ENCODE measurements around the gene RAMP3. TPM values are rescaled to one million over a fixed set of nuclear protein-coding genes. Genes with fewer than 3 reads are reported as not detected.

RAMP3 gene
- total and polyA plus RNA-seq, 7 donors: 2.5 to 57.8 (median 26.0) TPM

DNA sequence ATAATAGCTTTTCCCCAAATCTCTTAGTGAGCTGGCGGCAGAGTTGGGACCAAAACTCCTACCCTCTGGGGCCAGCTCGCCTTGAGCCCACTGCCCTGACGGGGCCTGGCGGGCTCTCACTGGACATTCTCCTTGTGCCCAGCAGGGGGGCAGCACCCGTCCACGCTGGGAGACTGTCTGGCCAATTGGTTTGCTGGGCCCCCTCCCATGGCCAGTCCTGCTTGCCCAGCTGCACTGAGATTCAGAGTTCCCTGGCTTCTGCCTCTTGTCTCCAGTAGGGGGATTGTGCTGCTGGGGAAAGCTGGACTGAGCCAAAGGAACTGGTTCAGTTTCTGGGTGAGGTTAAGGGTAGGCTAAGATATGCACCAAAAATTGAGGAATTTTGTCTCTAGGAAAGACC, 59.8 kb downstream of the RAMP3 start:
- Histone ChIP-seq H3K9me3 (no peaks in the 10 kb centered on the region), H3K4me3 (no peak overlapping the region), H3K27ac (no peak overlapping the region), H3K4me1 (no peaks in the 10 kb centered on the region), H3K27me3 (peaks cover 0 to 37% (median 0%) of the 10 kb centered on the region in 3 donors), H3K36me3 (no peaks in the 10 kb centered on the region)
- DNase-seq: no peak
- TF ChIP-seq POLR2A (IDR thresholded peaks at IDR 0.05): no peak
- TF ChIP-seq, protein P1, sequence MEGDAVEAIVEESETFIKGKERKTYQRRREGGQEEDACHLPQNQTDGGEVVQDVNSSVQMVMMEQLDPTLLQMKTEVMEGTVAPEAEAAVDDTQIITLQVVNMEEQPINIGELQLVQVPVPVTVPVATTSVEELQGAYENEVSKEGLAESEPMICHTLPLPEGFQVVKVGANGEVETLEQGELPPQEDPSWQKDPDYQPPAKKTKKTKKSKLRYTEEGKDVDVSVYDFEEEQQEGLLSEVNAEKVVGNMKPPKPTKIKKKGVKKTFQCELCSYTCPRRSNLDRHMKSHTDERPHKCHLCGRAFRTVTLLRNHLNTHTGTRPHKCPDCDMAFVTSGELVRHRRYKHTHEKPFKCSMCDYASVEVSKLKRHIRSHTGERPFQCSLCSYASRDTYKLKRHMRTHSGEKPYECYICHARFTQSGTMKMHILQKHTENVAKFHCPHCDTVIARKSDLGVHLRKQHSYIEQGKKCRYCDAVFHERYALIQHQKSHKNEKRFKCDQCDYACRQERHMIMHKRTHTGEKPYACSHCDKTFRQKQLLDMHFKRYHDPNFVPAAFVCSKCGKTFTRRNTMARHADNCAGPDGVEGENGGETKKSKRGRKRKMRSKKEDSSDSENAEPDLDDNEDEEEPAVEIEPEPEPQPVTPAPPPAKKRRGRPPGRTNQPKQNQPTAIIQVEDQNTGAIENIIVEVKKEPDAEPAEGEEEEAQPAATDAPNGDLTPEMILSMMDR (IDR thresholded peaks at IDR 0.05): no peak
- intact Hi-C loops (cut with DNase I): no loop called here
- 40 to 46% methylated on average over 6 of the region's 6 CpGs for WGBS, 2 donors

DNA sequence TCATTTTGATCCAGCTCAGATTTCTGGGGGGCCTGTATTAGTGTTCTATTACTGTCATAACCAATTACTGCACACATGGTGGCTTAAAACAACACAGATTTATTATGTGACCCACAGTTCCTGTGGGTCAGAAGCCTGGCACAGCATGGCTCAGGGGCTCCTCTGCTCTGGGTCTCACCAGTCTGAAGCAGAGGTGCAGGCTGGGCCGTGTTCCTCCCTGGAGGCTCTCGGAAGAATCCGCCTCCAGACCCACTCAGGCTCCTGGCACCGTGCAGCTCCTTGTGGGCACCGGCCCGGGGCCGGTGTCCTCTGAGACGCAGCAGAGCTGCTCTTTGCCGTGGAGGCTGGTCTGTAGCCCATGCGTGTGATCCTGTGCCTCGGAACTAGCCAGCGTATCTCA, 61.5 kb downstream of the RAMP3 start:
- Histone ChIP-seq H3K27me3 (peaks cover 0 to 37% (median 0%) of the 10 kb centered on the region in 3 donors), H3K27ac (no peak overlapping the region), H3K9me3 (no peaks in the 10 kb centered on the region), H3K4me1 (no peaks in the 10 kb centered on the region), H3K36me3 (no peaks in the 10 kb centered on the region), H3K4me3 (no peak overlapping the region)
- no peak for TF ChIP-seq POLR2AphosphoS5 (IDR thresholded peaks at IDR 0.05)
- no peak for TF ChIP-seq EP300 (IDR thresholded peaks at IDR 0.05)
- TF ChIP-seq POLR2A (IDR thresholded peaks at IDR 0.05): no peak
- TF ChIP-seq, protein P1 (IDR thresholded peaks at IDR 0.05): no peak
- WGBS, 2 donors: 91 to 92% methylated on average over 12 of the region's 12 CpGs
- no peak for DNase-seq
- intact Hi-C loops (cut with DNase I): no loop called here

DNA sequence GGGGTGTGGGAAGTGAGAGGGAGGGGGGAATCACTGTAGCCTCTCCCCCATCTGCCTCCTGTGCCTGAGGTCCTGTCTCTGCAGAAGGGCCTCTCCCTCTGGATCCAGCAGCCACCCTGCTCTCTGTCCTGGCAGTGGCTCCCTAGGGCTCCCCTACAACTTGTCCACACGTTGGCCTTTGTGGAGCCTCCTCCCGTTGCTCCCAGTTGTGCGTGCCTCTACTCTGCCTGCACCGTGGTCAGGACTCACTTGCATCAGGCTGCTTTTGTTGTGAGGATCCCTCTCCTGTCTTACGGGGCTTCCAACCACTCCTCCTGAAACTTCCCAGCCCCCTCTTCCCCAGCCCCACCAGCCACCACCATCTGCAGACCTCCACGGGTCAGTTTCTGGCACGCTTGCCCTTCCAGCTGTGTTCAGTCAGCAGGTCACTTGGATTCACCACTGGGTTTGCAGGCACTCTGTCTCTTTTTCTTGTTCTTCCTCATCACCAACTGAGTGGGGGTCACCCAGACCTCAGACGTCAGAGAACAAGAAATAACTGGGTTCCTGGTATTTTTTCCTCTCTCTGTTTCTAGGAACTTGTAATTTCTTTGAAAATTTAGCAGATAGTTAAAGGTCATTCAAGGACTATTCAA, 62.3 kb downstream of the RAMP3 start:
- intact Hi-C loops (cut with DNase I): no loop called here
- Histone ChIP-seq H3K27me3 (peaks cover 0 to 30% (median 0%) of the 10 kb centered on the region in 3 donors), H3K9me3 (no peaks in the 10 kb centered on the region), H3K27ac (no peak overlapping the region), H3K4me1 (no peaks in the 10 kb centered on the region), H3K4me3 (no peak overlapping the region), H3K36me3 (no peaks in the 10 kb centered on the region)
- WGBS, 2 donors: 55 to 60% methylated on average over 8 of the region's 8 CpGs
- TF ChIP-seq POLR2A (IDR thresholded peaks at IDR 0.05) (no peak), POLR2AphosphoS5 (IDR thresholded peaks at IDR 0.05) (no peak), EP300 (IDR thresholded peaks at IDR 0.05) (no peak)
- TF ChIP-seq, protein P1 (IDR thresholded peaks at IDR 0.05): no peak
- DNase-seq: no peak

DNA sequence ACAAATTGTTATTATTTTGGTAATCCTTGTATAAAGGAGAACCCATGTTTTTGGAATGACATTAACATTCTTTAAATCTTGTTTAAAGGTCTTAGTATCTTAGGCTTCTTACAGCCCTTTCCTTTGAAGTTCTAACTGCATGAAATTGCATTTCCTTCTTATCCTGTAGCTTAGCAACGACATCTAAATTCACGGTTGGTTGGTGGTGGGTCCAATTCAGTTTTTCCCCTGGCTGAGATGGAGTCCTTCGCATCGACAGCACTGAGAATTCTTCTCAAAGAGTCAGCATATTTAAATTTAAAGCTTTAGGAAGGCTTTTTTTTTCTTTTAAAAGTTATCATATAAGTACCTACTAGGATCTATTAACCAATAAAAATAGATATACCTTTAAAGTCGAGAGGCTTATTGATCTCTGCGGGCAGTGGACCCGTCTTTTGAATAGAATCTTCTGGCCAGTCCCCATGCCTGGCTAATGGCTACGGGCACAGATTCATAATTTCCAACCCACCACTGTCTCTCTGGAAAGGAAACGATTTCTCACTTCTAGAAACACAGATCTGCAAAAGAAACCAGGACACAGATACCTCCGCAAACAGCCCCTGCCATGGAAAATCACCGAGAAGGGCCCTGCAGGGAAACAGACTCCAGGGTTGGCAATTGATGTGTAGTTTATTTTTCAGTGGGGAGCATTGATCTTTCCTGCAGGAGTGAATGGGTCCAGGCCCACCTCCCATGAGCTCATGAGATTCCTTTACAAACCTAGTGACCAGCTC, 63.4 kb downstream of the RAMP3 start:
- no peaks in the 10 kb centered on the region for H3K36me3 ChIP-seq
- DNase-seq: no peak
- H3K9me3 ChIP-seq: no peaks in the 10 kb centered on the region
- WGBS, 2 donors: 63 to 70% methylated on average over 11 of the region's 11 CpGs
- no peak overlapping the region for H3K27ac ChIP-seq
- TF ChIP-seq, protein P1 (IDR thresholded peaks at IDR 0.05): no peak
- TF ChIP-seq POLR2AphosphoS5 (IDR thresholded peaks at IDR 0.05) (no peak), EP300 (IDR thresholded peaks at IDR 0.05) (no peak), POLR2A (IDR thresholded peaks at IDR 0.05) (no peak)
- peaks cover 0 to 20% (median 0%) of the 10 kb centered on the region in 3 donors for H3K27me3 ChIP-seq
- intact Hi-C loops (cut with DNase I): no loop called here
- H3K4me1 ChIP-seq: no peaks in the 10 kb centered on the region
- no peak overlapping the region for H3K4me3 ChIP-seq
